HUES48 (cell line): ENCODE results near the gene PUS7L.
"Not testable (repeated sequence)": the region's sequence is repeated elsewhere in the genome, so short reads cannot be mapped to it uniquely, and the experiment has no call there.

Experiments
- H3K27ac ChIP-seq: one replicate; pipeline ENCODE4 v1.7.0; 2013; ENCODE audit warnings: low read depth, low read length, inconsistent platforms
- H3K27me3 ChIP-seq: 2 replicates; pipeline ENCODE4 v1.6.1; 2013; ENCODE audit warnings: mild to moderate bottlenecking, low read length; ENCODE audit not compliant: control insufficient read depth, insufficient read depth
- H3K36me3 ChIP-seq: 2 replicates; pipeline ENCODE4 v1.6.1; 2013; ENCODE audit warnings: low read length; ENCODE audit not compliant: control insufficient read depth, insufficient read depth
- H3K4me1 ChIP-seq: 2 replicates; pipeline ENCODE4 v1.6.1; 2013; ENCODE audit warnings: mild to moderate bottlenecking, low read length; ENCODE audit not compliant: control insufficient read depth, insufficient read depth
- H3K4me3 ChIP-seq: 2 replicates; pipeline ENCODE4 v1.5.1; 2013; ENCODE audit warnings: mild to moderate bottlenecking, low read depth, low read length
- H3K9ac ChIP-seq: 2 replicates; pipeline ENCODE4 v1.6.1; 2013; ENCODE audit warnings: mild to moderate bottlenecking, low read depth, low read length, moderate library complexity
- H3K9me3 ChIP-seq: 2 replicates; pipeline ENCODE4 v1.6.1; 2013; ENCODE audit warnings: low read length; ENCODE audit not compliant: control insufficient read depth, insufficient read depth

Gene PUS7L

GRCh38 chr12:43776498-43776897 is 17.9 kb upstream of the PUS7L start:
- Histone ChIP-seq H3K4me3 (no peak overlapping the region), H3K36me3 (peaks cover 9% of the 10 kb centered on the region; the same call in 1 of the 2 replicates), H3K4me1 (no peaks in the 10 kb centered on the region), H3K9ac (no peak overlapping the region), H3K9me3 (no peaks in the 10 kb centered on the region), H3K27me3 (no peaks in the 10 kb centered on the region), H3K27ac (no peak overlapping the region)

- Histone ChIP-seq H3K36me3 (no peaks in the 10 kb centered on the region), H3K9me3 (no peaks in the 10 kb centered on the region), H3K9ac (no peak overlapping the region), H3K4me3 (no peak overlapping the region), H3K4me1 (peaks cover 37% of the 10 kb centered on the region), H3K27me3 (no peaks in the 10 kb centered on the region), H3K27ac (no peak overlapping the region)
Measured at GRCh38 chr12:43766291-43766690, 7.7 kb upstream of the PUS7L start.

- H3K27me3 ChIP-seq, result no peaks in the 10 kb centered on the region
- H3K4me3 ChIP-seq, result no peak overlapping the region
- peaks cover 37% of the 10 kb centered on the region for H3K4me1 ChIP-seq
- no peak overlapping the region for H3K9ac ChIP-seq
- H3K36me3 ChIP-seq, result no peaks in the 10 kb centered on the region
- peak overlapping the region; percentile 48 for H3K27ac ChIP-seq
- no peaks in the 10 kb centered on the region for H3K9me3 ChIP-seq
Measured at GRCh38 chr12:43764528-43764927, 5.9 kb upstream of the PUS7L start.

- Histone ChIP-seq H3K9me3 (no peaks in the 10 kb centered on the region), H3K27ac (no peak overlapping the region), H3K9ac (no peak overlapping the region), H3K27me3 (no peaks in the 10 kb centered on the region), H3K36me3 (no peaks in the 10 kb centered on the region), H3K4me3 (no peak overlapping the region), H3K4me1 (peaks cover 37% of the 10 kb centered on the region)
Measured at GRCh38 chr12:43763769-43764168, 5.2 kb upstream of the PUS7L start.

GRCh38 chr12:43762596-43762995 is 4.0 kb upstream of the PUS7L start:
- no peaks in the 10 kb centered on the region for H3K27me3 ChIP-seq
- no peaks in the 10 kb centered on the region for H3K9me3 ChIP-seq
- peak overlapping the region; percentile 76 for H3K27ac ChIP-seq
- H3K9ac ChIP-seq, result 0 out of 2 replicates have a peak overlapping the region, but pooled peaks have one; percentile 22
- H3K36me3 ChIP-seq, result no peaks in the 10 kb centered on the region
- no peak overlapping the region for H3K4me3 ChIP-seq
- H3K4me1 ChIP-seq, result peaks cover 43% of the 10 kb centered on the region

GRCh38 chr12:43761500-43761899 is 2.9 kb upstream of the PUS7L start:
- H3K9ac ChIP-seq, result no peak overlapping the region
- peak overlapping the region; percentile 76 for H3K27ac ChIP-seq
- H3K36me3 ChIP-seq, result no peaks in the 10 kb centered on the region
- no peaks in the 10 kb centered on the region for H3K9me3 ChIP-seq
- H3K27me3 ChIP-seq, result no peaks in the 10 kb centered on the region
- H3K4me1 ChIP-seq, result peaks cover 43% of the 10 kb centered on the region
- no peak overlapping the region for H3K4me3 ChIP-seq

- H3K27ac ChIP-seq, result no peak overlapping the region
- no peak overlapping the region for H3K9ac ChIP-seq
- no peaks in the 10 kb centered on the region for H3K9me3 ChIP-seq
- H3K27me3 ChIP-seq, result no peaks in the 10 kb centered on the region
- no peak overlapping the region for H3K4me3 ChIP-seq
- no peaks in the 10 kb centered on the region for H3K36me3 ChIP-seq
- H3K4me1 ChIP-seq, result peaks cover 42% of the 10 kb centered on the region
Measured at GRCh38 chr12:43760396-43760795, 1.8 kb upstream of the PUS7L start.

GRCh38 chr12:43758247-43758727 is 303 bp downstream of the PUS7L start:
- Histone ChIP-seq H3K4me3 (peak overlapping the region; percentile 74), H3K9me3 (no peaks in the 10 kb centered on the region), H3K4me1 (peaks cover 24% of the 10 kb centered on the region), H3K27me3 (no peaks in the 10 kb centered on the region), H3K36me3 (peaks cover 17% of the 10 kb centered on the region), H3K9ac (peak overlapping the region; percentile 13; the same call in 1 of the 2 replicates), H3K27ac (no peak overlapping the region)

- Histone ChIP-seq H3K4me1 (0 out of 2 replicates have a peak, but pooled peaks cover 6% of the 10 kb centered on the region), H3K4me3 (no peak overlapping the region), H3K9ac (no peak overlapping the region), H3K27ac (no peak overlapping the region), H3K27me3 (no peaks in the 10 kb centered on the region), H3K9me3 (no peaks in the 10 kb centered on the region), H3K36me3 (peaks cover 28% of the 10 kb centered on the region)
Measured at GRCh38 chr12:43754015-43754414, 4.6 kb downstream of the PUS7L start.

GRCh38 chr12:43751360-43751759 is 7.2 kb downstream of the PUS7L start:
- H3K36me3 ChIP-seq, result peaks cover 28% of the 10 kb centered on the region
- H3K4me3 ChIP-seq, H3K27me3 ChIP-seq: not testable (repeated sequence)

GRCh38 chr12:43750814-43751213 is 7.8 kb downstream of the PUS7L start:
- no peaks in the 10 kb centered on the region for H3K4me1 ChIP-seq
- H3K27ac ChIP-seq, result no peak overlapping the region
- no peaks in the 10 kb centered on the region for H3K27me3 ChIP-seq
- H3K9ac ChIP-seq, result no peak overlapping the region
- peaks cover 29% of the 10 kb centered on the region for H3K36me3 ChIP-seq
- no peak overlapping the region for H3K4me3 ChIP-seq
- H3K9me3 ChIP-seq, result no peaks in the 10 kb centered on the region

More at GRCh38 chr12:43751360-43751759, 7.2 kb downstream of the PUS7L start:
- not testable (repeated sequence) for H3K4me1 ChIP-seq, H3K9me3 ChIP-seq, H3K27ac ChIP-seq, H3K9ac ChIP-seq
